ENCODE data around the gene ANTXR1.

DNA sequence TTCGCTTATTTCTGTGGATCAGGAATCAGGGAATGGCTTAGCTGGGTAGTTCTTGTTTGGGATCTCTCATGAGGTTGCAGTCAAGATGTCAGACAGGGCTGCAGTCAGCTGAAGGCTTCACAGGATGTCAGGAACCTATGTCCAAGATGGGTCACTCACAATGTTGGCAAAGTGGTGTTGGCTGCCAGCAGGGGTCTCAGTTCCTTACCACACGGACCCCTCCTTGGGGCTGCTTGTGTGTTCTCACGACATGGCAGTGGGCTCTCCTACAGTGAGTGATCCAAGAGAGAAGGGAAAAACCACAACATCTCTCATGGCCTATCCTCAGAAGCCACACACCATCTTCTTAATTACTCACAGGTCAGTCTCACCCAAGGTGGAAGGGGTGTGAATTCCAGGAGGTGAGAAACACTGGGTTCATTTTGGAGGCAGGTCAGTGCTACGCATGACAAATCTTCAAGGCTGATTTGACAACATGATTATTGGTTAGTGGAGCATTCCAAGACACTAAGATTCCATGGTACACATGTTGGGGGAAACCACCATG lies 1.3 kb upstream of the ANTXR1 start:
- TF ChIP-seq, protein P1, sequence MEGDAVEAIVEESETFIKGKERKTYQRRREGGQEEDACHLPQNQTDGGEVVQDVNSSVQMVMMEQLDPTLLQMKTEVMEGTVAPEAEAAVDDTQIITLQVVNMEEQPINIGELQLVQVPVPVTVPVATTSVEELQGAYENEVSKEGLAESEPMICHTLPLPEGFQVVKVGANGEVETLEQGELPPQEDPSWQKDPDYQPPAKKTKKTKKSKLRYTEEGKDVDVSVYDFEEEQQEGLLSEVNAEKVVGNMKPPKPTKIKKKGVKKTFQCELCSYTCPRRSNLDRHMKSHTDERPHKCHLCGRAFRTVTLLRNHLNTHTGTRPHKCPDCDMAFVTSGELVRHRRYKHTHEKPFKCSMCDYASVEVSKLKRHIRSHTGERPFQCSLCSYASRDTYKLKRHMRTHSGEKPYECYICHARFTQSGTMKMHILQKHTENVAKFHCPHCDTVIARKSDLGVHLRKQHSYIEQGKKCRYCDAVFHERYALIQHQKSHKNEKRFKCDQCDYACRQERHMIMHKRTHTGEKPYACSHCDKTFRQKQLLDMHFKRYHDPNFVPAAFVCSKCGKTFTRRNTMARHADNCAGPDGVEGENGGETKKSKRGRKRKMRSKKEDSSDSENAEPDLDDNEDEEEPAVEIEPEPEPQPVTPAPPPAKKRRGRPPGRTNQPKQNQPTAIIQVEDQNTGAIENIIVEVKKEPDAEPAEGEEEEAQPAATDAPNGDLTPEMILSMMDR (conservative IDR thresholded peaks at IDR 0.05): no peak
- no peak for TF ChIP-seq EZH2 (IDR thresholded peaks at IDR 0.05; ENCODE audit: low read depth)
